Mesenchymal stem cell (in vitro differentiated cells and primary cell): ENCODE data around the gene NUDC.

ENCODE experiments used
- DNase-seq: peaks from one replicate; pipeline ENCODE4 v3.0.0-alpha.2; 2013
- H2AFZ ChIP-seq: one replicate; pipeline ENCODE4 v1.6.1; 2013; ENCODE audit warnings: low read depth, mild to moderate bottlenecking, control low read depth, inconsistent platforms, low read length, moderate library complexity
- H2AK5ac ChIP-seq: 2 replicates; pipeline ENCODE4 v1.6.1; 2013; ENCODE audit warnings: low read length, moderate library complexity, mild to moderate bottlenecking, inconsistent platforms; ENCODE audit not compliant: severe bottlenecking
- H2BK120ac ChIP-seq: one replicate; pipeline ENCODE4 v1.6.1; 2013; ENCODE audit warnings: low read depth, mild to moderate bottlenecking, inconsistent platforms, low read length, moderate library complexity
- H2BK12ac ChIP-seq, 2 experiments: one replicate each; pipeline ENCODE4 v1.6.1; 2013; ENCODE audit warnings: inconsistent platforms in 2 of 2, low read length in 2 of 2, mild to moderate bottlenecking in 2 of 2, moderate library complexity in 2 of 2, control low read depth in 1 of 2
- H2BK15ac ChIP-seq: one replicate; pipeline ENCODE4 v1.6.1; 2013; ENCODE audit warnings: mild to moderate bottlenecking, low read depth, inconsistent platforms; ENCODE audit not compliant: poor library complexity, severe bottlenecking
- H2BK5ac ChIP-seq: 2 replicates; pipeline ENCODE4 v1.6.1; 2013; ENCODE audit warnings: low read depth, mild to moderate bottlenecking, low read length, control low read depth, inconsistent platforms; ENCODE audit not compliant: poor library complexity, severe bottlenecking
- H3K14ac ChIP-seq, 2 experiments: one replicate each; pipeline ENCODE4 v1.6.1; 2013; ENCODE audit warnings: inconsistent platforms in 2 of 2, low read length in 2 of 2, control low read depth in 1 of 2, mild to moderate bottlenecking in 1 of 2, moderate library complexity in 1 of 2
- H3K18ac ChIP-seq, 2 experiments: one replicate each; pipeline ENCODE4 v1.6.1; 2013; ENCODE audit warnings: inconsistent platforms in 2 of 2, low read length in 2 of 2, control low read depth in 1 of 2, low read depth in 1 of 2, mild to moderate bottlenecking in 1 of 2
- H3K23ac ChIP-seq, 2 experiments: one replicate each; pipeline ENCODE4 v1.6.1; 2013; ENCODE audit warnings: inconsistent platforms in 2 of 2, low read length in 2 of 2, mild to moderate bottlenecking in 2 of 2, moderate library complexity in 2 of 2, control low read depth in 1 of 2
- H3K27ac ChIP-seq: 2 replicates; pipeline ENCODE4 v1.5.1; 2013; ENCODE audit warnings: mild to moderate bottlenecking, moderate library complexity, low read length, control low read depth, inconsistent platforms; ENCODE audit not compliant: poor library complexity, severe bottlenecking
- H3K27me3 ChIP-seq, 2 experiments: 2 replicates each; pipeline versions ENCODE4 v1.6.1 to v1.7.0; 2013; ENCODE audit warnings: low read length in 2 of 2, mild to moderate bottlenecking in 2 of 2, moderate library complexity in 2 of 2, control low read depth in 1 of 2, inconsistent platforms in 1 of 2; ENCODE audit not compliant: control insufficient read depth in 1 of 2, insufficient read depth in 1 of 2
- H3K36me3 ChIP-seq, 2 experiments: 2 replicates each; pipeline versions ENCODE4 v1.6.1 to v1.7.0; 2013; ENCODE audit warnings: low read length in 2 of 2, control low read depth in 1 of 2, inconsistent platforms in 1 of 2, low read depth in 1 of 2, mild to moderate bottlenecking in 1 of 2; ENCODE audit not compliant: insufficient read depth in 2 of 2, control insufficient read depth in 1 of 2
- H3K4ac ChIP-seq, 2 experiments: one replicate each; pipeline ENCODE4 v1.6.1; 2013; ENCODE audit warnings: inconsistent platforms in 2 of 2, low read length in 2 of 2, mild to moderate bottlenecking in 2 of 2, moderate library complexity in 2 of 2, control low read depth in 1 of 2, low read depth in 1 of 2
- H3K4me1 ChIP-seq: 2 replicates; pipeline ENCODE4 v1.6.1; 2013; ENCODE audit warnings: low read depth, low read length, control low read depth; ENCODE audit not compliant: control insufficient read depth, insufficient read depth
- H3K4me2 ChIP-seq: 2 replicates; pipeline ENCODE4 v1.6.1; 2013; ENCODE audit warnings: low read length, mild to moderate bottlenecking, inconsistent platforms; ENCODE audit not compliant: poor library complexity, severe bottlenecking
- H3K4me3 ChIP-seq, 2 experiments: 2 replicates each; pipeline versions ENCODE4 v1.5.1 to v1.7.0; 2013; ENCODE audit warnings: low read length in 2 of 2, mild to moderate bottlenecking in 2 of 2, control low read depth in 1 of 2, low read depth in 1 of 2; ENCODE audit not compliant: insufficient read depth in 1 of 2
- H3K79me1 ChIP-seq: replicated peaks from 2 replicates; pipeline ENCODE4 v1.6.1; 2013; ENCODE audit warnings: mild to moderate bottlenecking, control low read depth, low read length, inconsistent platforms; ENCODE audit not compliant: poor library complexity, severe bottlenecking
- H3K9ac ChIP-seq: 2 replicates; pipeline ENCODE4 v1.7.0; 2013; ENCODE audit warnings: mild to moderate bottlenecking, low read length, moderate library complexity
- H3K9me3 ChIP-seq: 2 replicates; pipeline ENCODE4 v1.7.0; 2013; ENCODE audit warnings: mild to moderate bottlenecking, low read length; ENCODE audit not compliant: control insufficient read depth
- H4K8ac ChIP-seq: one replicate; pipeline ENCODE4 v1.6.1; 2013; ENCODE audit warnings: inconsistent platforms, mild to moderate bottlenecking, low read length, moderate library complexity
- H4K91ac ChIP-seq: one replicate; pipeline ENCODE4 v1.6.1; 2013; ENCODE audit warnings: mild to moderate bottlenecking, low read length, inconsistent platforms
- WGBS: methylation state at CpG from one replicate; pipeline ENCODE4 v1.1.7; 2013; ENCODE audit warnings: mixed read lengths; 5-methylcytosine and 5-hydroxymethylcytosine counted together

NUDC gene

GRCh38 chr1:26923711-26924110, 2.2 kb downstream of the NUDC start:
- WGBS, result 96% methylated on average over 3 of the region's 3 CpGs
- Histone ChIP-seq H3K36me3 (peaks cover 19 to 41% of the 10 kb centered on the region in 2 experiments), H3K4ac (no peak overlapping the region), H2BK15ac (no peak overlapping the region), H2BK5ac (no peak overlapping the region), H3K79me1 (peaks cover 3% of the 10 kb centered on the region), H3K23ac (no peak overlapping the region), H4K91ac (no peak overlapping the region), H2AFZ (no peak overlapping the region), H3K27ac (no peak overlapping the region), H2AK5ac (no peak overlapping the region), H2BK12ac (no peak overlapping the region), H2BK120ac (no peak overlapping the region), H3K4me3 (no peak overlapping the region), H3K9ac (no peak overlapping the region), H3K14ac (no peak overlapping the region), H3K4me2 (no peak overlapping the region), H3K4me1 (peaks cover 6% of the 10 kb centered on the region), H3K9me3 (no peaks in the 10 kb centered on the region), H3K27me3 (no peaks in the 10 kb centered on the region), H4K8ac (no peak overlapping the region), H3K18ac (no peak overlapping the region)
- peak; percentile 34 for DNase-seq

GRCh38 chr1:26932531-26932930, 11.0 kb downstream of the NUDC start:
- Histone ChIP-seq H2BK120ac (no peak overlapping the region), H3K23ac (no peak overlapping the region), H2BK12ac (no peak overlapping the region), H3K9ac (no peak overlapping the region), H2BK15ac (no peak overlapping the region), H2BK5ac (no peak overlapping the region), H2AK5ac (no peak overlapping the region), H3K4me2 (no peak overlapping the region), H3K18ac (no peak overlapping the region), H3K4me1 (no peaks in the 10 kb centered on the region), H2AFZ (no peak overlapping the region), H3K27me3 (no peaks in the 10 kb centered on the region), H4K8ac (no peak overlapping the region), H3K36me3 (peaks cover 32 to 69% of the 10 kb centered on the region in 2 experiments), H4K91ac (no peak overlapping the region), H3K4ac (no peak overlapping the region), H3K79me1 (peaks cover 11% of the 10 kb centered on the region), H3K4me3 (no peak overlapping the region), H3K27ac (no peak overlapping the region), H3K14ac (no peak overlapping the region), H3K9me3 (no peaks in the 10 kb centered on the region)
- WGBS, result 100% methylated on average over 1 of the region's 3 CpGs
- no peak for DNase-seq

GRCh38 chr1:26936823-26937222, 15.3 kb downstream of the NUDC start:
- Histone ChIP-seq H4K8ac (no peak overlapping the region), H3K23ac (no peak overlapping the region), H2BK15ac (no peak overlapping the region), H3K27me3 (no peaks in the 10 kb centered on the region), H3K36me3 (peaks cover 31 to 64% of the 10 kb centered on the region in 2 experiments), H2BK120ac (no peak overlapping the region), H3K79me1 (peaks cover 22% of the 10 kb centered on the region), H3K9me3 (no peaks in the 10 kb centered on the region), H2BK12ac (no peak overlapping the region), H3K9ac (no peak overlapping the region), H2AK5ac (no peak overlapping the region), H3K4me3 (no peak overlapping the region), H3K4ac (no peak overlapping the region), H3K4me1 (no peaks in the 10 kb centered on the region), H4K91ac (no peak overlapping the region), H3K4me2 (no peak overlapping the region), H2BK5ac (no peak overlapping the region), H2AFZ (no peak overlapping the region), H3K27ac (no peak overlapping the region), H3K18ac (no peak overlapping the region), H3K14ac (no peak overlapping the region)
- no peak for DNase-seq
- WGBS, result 99% methylated on average over 3 of the region's 6 CpGs

- Histone ChIP-seq H3K9ac (no peak overlapping the region), H3K23ac (no peak overlapping the region), H2AK5ac (no peak overlapping the region), H3K18ac (no peak overlapping the region), H3K4ac (no peak overlapping the region), H2BK12ac (no peak overlapping the region), H3K79me1 (peaks cover 29% of the 10 kb centered on the region), H2AFZ (no peak overlapping the region), H2BK120ac (no peak overlapping the region), H3K27me3 (no peaks in the 10 kb centered on the region), H3K4me1 (no peaks in the 10 kb centered on the region), H3K27ac (no peak overlapping the region), H2BK5ac (no peak overlapping the region), H3K4me3 (no peak overlapping the region), H4K8ac (no peak overlapping the region), H3K9me3 (no peaks in the 10 kb centered on the region), H3K4me2 (no peak overlapping the region), H2BK15ac (no peak overlapping the region), H3K14ac (no peak overlapping the region), H3K36me3 (peaks cover 40 to 66% of the 10 kb centered on the region in 2 experiments), H4K91ac (no peak overlapping the region)
- 92% methylated on average over 4 of the region's 4 CpGs for WGBS
- DNase-seq, result no peak
Measured at GRCh38 chr1:26938004-26938658, 16.6 kb downstream of the NUDC start.
